HEK293T (cell line): Measurements from ENCODE around the gene SCAF8.
"Not testable (repeated sequence)": the region's sequence is repeated elsewhere in the genome, so short reads cannot be mapped to it uniquely, and the experiment has no call there.

Experiments
- CTCF ChIA-PET: fragments of 350-600 bp; formaldehyde crosslinking; extraction: SDS; loops from one replicate; lab custom pipeline; 2021; ENCODE audit warnings: antibody characterized with exemption, inconsistent platforms; lab: Yijun Ruan, JAX
- POLR2A ChIA-PET: fragments of 350-600 bp; formaldehyde crosslinking; extraction: SDS; loops from one replicate; lab custom pipeline; 2020; ENCODE audit warnings: antibody characterized with exemption, inconsistent platforms; lab: Yijun Ruan, JAX
- DNase-seq: peaks from one replicate; pipeline ENCODE4 v3.0.0; 2012; ENCODE audit warnings: mixed read lengths; ENCODE audit errors: extremely low spot score
- ARNT ChIP-seq: fragments of 450-650 bp; IDR thresholded peaks from 2 replicates; pipeline ENCODE4 v1.6.1; 2017; ENCODE audit warnings: mild to moderate bottlenecking
- BHLHE40 ChIP-seq: fragments of 450-650 bp; IDR thresholded peaks from 2 replicates; pipeline ENCODE4 v1.6.1; 2016; ENCODE audit warnings: mild to moderate bottlenecking, moderate library complexity, borderline replicate concordance
- CTBP1 ChIP-seq: fragments of 450-650 bp; IDR thresholded peaks from 2 replicates; pipeline ENCODE4 v1.6.1; 2016; ENCODE audit warnings: borderline replicate concordance
- ELF4 ChIP-seq: fragments of 450-650 bp; IDR thresholded peaks from 2 replicates; pipeline ENCODE4 v1.6.1; 2017; ENCODE audit warnings: antibody characterized with exemption
- FOXA1 ChIP-seq: fragments of 450-650 bp; IDR thresholded peaks from 2 replicates; pipeline ENCODE4 v1.6.1; 2016; ENCODE audit warnings: mild to moderate bottlenecking
- FOXK2 ChIP-seq: fragments of 450-650 bp; IDR thresholded peaks from 2 replicates; pipeline ENCODE4 v1.6.1; 2016; ENCODE audit warnings: mild to moderate bottlenecking
- FOXM1 ChIP-seq: fragments of 450-650 bp; IDR thresholded peaks from 2 replicates; pipeline ENCODE4 v1.6.1; 2017; ENCODE audit warnings: mild to moderate bottlenecking, borderline replicate concordance
- HDGF ChIP-seq: fragments of 450-650 bp; IDR thresholded peaks from 2 replicates; pipeline ENCODE4 v1.6.1; 2017; ENCODE audit warnings: antibody characterized with exemption, borderline replicate concordance
- L3MBTL2 ChIP-seq: fragments of 450-650 bp; conservative IDR thresholded peaks from 2 replicates; pipeline ENCODE4 v1.6.1; 2016; ENCODE audit warnings: mild to moderate bottlenecking
- LEF1 ChIP-seq: fragments of 450-650 bp; IDR thresholded peaks from 2 replicates; pipeline ENCODE4 v1.6.1; 2017; ENCODE audit warnings: mild to moderate bottlenecking, borderline replicate concordance
- NFRKB ChIP-seq: fragments of 450-650 bp; IDR thresholded peaks from 2 replicates; pipeline ENCODE4 v1.6.1; 2016; ENCODE audit warnings: mild to moderate bottlenecking, moderate library complexity
- PKNOX1 ChIP-seq: fragments of 450-650 bp; IDR thresholded peaks from 2 replicates; pipeline ENCODE4 v1.6.1; 2016
- SP1 ChIP-seq: fragments of 450-650 bp; IDR thresholded peaks from 2 replicates; pipeline ENCODE4 v1.6.1; 2017
- SUZ12 ChIP-seq: fragments of 450-650 bp; IDR thresholded peaks from 2 replicates; pipeline ENCODE4 v1.6.1; 2016; ENCODE audit warnings: mild to moderate bottlenecking
- TARDBP ChIP-seq: fragments of 450-650 bp; IDR thresholded peaks from 2 replicates; pipeline ENCODE4 v1.6.1; 2016
- ZNF384 ChIP-seq: fragments of 450-650 bp; IDR thresholded peaks from 2 replicates; pipeline ENCODE4 v1.6.1; 2016

The SCAF8 gene

DNA sequence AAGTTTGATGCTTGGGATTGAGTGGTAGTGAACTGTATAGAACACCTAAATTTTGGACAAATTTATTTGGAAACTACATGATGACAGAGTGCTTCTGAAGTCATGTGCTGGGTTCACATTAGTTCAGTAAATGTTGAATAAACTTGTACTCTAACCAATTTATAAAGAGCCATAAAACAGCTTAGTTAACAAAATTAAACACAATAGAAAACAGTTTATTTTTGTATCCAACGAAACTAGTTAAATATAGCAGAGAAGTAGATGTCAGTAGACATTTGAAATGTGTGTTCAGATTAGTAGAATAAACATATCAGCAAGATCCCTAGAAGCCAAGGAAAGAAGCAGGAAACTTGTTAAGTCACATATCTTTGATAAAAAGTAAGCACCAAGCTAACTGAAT, 32.1 kb downstream of the SCAF8 start:
- CTCF ChIA-PET = no interaction called here
- TF ChIP-seq HDGF = no peak
- TF ChIP-seq PKNOX1 = no peak
- no peak for TF ChIP-seq FOXM1
- TF ChIP-seq LEF1 = no peak
- TF ChIP-seq L3MBTL2 = no peak
- POLR2A ChIA-PET = no interaction called here
- DNase-seq = no peak

- no peak for DNase-seq
- ChIA-PET CTCF (no interaction called here), POLR2A (no interaction called here)
- TF ChIP-seq ZNF384 = no peak
- no peak for TF ChIP-seq FOXM1
- no peak for TF ChIP-seq L3MBTL2
- TF ChIP-seq CTBP1 = no peak
- TF ChIP-seq FOXA1 = no peak
- no peak for TF ChIP-seq LEF1
- no peak for TF ChIP-seq TARDBP
These were observed 33.1 kb downstream of the SCAF8 start for GRCh38 chr6:154766288-154766687.

DNA sequence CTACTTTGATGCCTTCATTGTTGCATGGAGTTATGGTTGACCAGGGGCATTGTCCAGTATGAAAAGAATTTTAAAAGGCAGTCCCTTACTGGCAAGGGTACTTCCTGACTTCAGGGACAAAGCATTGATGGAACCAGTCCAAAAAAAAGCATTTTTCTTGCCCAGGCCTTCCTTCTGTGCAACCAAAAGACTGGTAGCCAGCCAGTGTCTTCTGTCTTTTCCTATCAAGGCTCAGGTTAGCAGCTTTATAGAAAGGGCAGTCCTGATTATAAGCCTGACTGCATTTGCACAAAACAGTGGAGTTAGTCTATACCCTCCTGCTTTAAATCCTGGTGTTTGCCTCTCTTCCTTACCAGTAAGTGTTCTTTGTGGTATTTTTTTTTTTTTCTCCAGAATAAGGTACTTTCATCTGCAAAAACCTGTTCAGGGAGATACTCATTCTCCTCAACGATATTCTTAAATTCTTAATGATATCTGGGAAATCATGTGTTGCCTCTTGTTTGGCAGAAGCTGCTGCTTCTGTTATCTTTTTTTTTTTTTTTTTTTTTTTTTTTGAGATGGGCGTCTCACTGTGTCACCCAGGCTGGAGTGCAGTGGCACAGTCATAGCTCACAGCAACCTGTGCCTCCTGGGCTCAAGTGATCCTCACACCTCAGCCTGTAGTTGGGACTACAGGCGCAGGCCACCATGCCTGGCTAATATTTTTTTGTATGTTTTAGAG, 33.9 kb downstream of the SCAF8 start:
- CTCF ChIA-PET = interaction anchor here (0.6 kb wide), 1 partner anchor 277 kb away, joined by 3 read pairs; no protein-coding TSS in a partner anchor

GRCh38 chr6:154768280-154768679, 35.1 kb downstream of the SCAF8 start:
- CTCF ChIA-PET = no interaction called here
- TF ChIP-seq FOXK2 (no peak), ZNF384 (no peak), FOXM1 (no peak), SP1 (no peak)
- DNase-seq = no peak
- POLR2A ChIA-PET = no interaction called here

More for the DNA sequence above, 33.9 kb downstream of the SCAF8 start:
- TF ChIP-seq PKNOX1 (no peak), CTBP1 (no peak), ZNF384 (peak; percentile 63)
- no peak for DNase-seq
- POLR2A ChIA-PET = no interaction called here

DNA sequence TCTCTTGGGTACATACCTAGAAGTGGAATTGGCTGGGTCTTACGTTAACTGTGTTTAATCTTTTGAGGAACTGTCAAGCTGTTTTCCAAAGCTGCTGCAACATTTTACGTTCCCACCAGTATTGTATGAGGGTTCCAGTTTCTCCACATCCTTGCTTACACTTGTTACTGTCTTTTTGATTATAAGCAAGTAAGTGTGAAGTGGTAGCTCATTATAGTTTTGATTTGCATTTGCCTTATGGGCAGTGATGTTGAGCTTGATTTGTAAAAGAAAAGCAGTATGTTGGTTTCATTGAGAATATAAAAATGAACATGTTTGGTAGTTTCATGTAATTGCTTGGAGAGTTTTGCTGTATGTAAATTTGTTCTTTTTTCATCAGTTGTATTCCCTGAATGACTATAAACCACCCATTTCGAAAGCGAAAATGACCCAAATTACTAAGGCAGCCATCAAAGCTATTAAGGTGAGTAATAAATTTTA, 40.4 kb downstream of the SCAF8 start:
- TF ChIP-seq LEF1 = no peak
- no peak for TF ChIP-seq SUZ12
- TF ChIP-seq CTBP1 = no peak
- TF ChIP-seq FOXA1 = no peak
- no peak for TF ChIP-seq TARDBP
- TF ChIP-seq NFRKB = no peak
- TF ChIP-seq FOXK2 = no peak
- no peak for TF ChIP-seq ZNF384
- no peak for TF ChIP-seq HDGF
- no peak for TF ChIP-seq ARNT
- no peak for TF ChIP-seq SP1
- no peak for TF ChIP-seq ELF4
- no peak for TF ChIP-seq FOXM1
- no peak for TF ChIP-seq L3MBTL2
- TF ChIP-seq PKNOX1 = no peak
- no peak for TF ChIP-seq BHLHE40
- POLR2A ChIA-PET = no interaction called here
- CTCF ChIA-PET = no interaction called here

DNA sequence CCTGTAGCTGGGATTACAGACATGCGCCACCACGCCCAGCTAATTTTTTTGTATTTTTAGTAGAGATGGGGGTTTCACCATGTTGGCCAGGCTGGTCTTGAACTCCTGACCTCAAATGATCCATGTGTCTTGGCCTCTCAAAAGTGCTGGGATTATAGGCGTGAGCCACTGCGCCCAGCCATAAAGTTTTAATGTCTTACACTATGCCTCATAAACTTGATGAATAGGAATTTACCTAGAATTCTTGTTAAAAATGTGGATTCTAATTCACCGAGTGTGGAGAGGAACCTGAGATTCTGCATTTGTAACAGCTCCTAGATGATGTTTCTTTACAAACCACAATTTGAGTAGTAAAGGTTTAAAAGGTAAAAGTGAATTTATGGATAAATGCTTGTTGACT, 45.9 kb downstream of the SCAF8 start:
- CTCF ChIA-PET = interaction anchor here (0.6 kb wide), 1 partner anchor 275 kb away, joined by 3 read pairs; no protein-coding TSS in a partner anchor
- POLR2A ChIA-PET, DNase-seq: not testable (repeated sequence)
- TF ChIP-seq PKNOX1 (peak; percentile 61; the same call in 1 of the 2 replicates), L3MBTL2 (0 out of 2 replicates have a peak, but pooled peaks have one; percentile 11)

More for the DNA sequence above, 40.4 kb downstream of the SCAF8 start:
- DNase-seq = no peak
